GM12878 (cell line): Measurements from ENCODE around the gene MUSTN1. TPM values are rescaled to one million over a fixed set of nuclear protein-coding genes. Genes with fewer than 3 reads are reported as not detected.
A peak's percentile ranks its signal among the peaks of the same experiment; 100 is the strongest.

Source experiments
- ATAC-seq: fragments of 200-7000 bp; cut with Tn5 transposase; 3 replicates; pipeline ENCODE4 v1.9.1; 2020; ENCODE audit warnings: mild to moderate bottlenecking, moderate library complexity
- BruUV-seq: library from RNA; stranded (reverse); fragments of 400-500 nt; replicated peaks from 2 replicates; lab custom pipeline; 2021; lab: Mats Ljungman, UMichigan
- CTCF ChIA-PET: fragments of 300-600 bp; sonication (Branson Sonifier 250); formaldehyde crosslinking; extraction: SDS; loops from one replicate; lab custom pipeline; 2021; ENCODE audit warnings: inconsistent platforms; lab: Yijun Ruan, JAX
- POLR2A ChIA-PET: fragments of 350-600 bp; formaldehyde crosslinking; extraction: SDS; loops from one replicate; lab custom pipeline; 2021; ENCODE audit warnings: inconsistent platforms; lab: Charles Lee
- RAD21 ChIA-PET: fragments of 300-600 bp; sonication (Branson Sonifier 250); formaldehyde crosslinking; loops from one replicate; lab custom pipeline; 2023; ENCODE audit warnings: antibody characterized with exemption; ENCODE audit not compliant: unreplicated experiment; lab: Charles Lee
- SMC1A ChIA-PET: fragments of 300-600 bp; sonication (Branson Sonifier 250); formaldehyde crosslinking; loops from one replicate; lab custom pipeline; 2023; ENCODE audit not compliant: unreplicated experiment, uncharacterized antibody; lab: Charles Lee
- DNase-seq: peaks from one replicate; pipeline ENCODE4 v3.0.0-alpha.2; 2011; ENCODE audit warnings: low read depth, low spot score
- FAIRE-seq: peaks from 3 replicates; lab custom pipeline; 2011; peaks lifted over from hg19 to GRCh38; lab: Jason Lieb, UNC
- H2AFZ ChIP-seq: 2 replicates; pipeline ENCODE4 v1.6.0; 2011; ENCODE audit warnings: low read depth, low read length, control low read depth; ENCODE audit not compliant: control insufficient read depth
- H3K27ac ChIP-seq: 2 replicates; pipeline ENCODE4 v1.5.1; 2011; ENCODE audit warnings: control low read depth; ENCODE audit not compliant: control insufficient read depth, insufficient read depth
- H3K27me3 ChIP-seq, 2 experiments: replicated peaks in 1 of 2; 2 replicates each; pipeline versions ENCODE4 v1.6.0 to v1.6.1; 2011; ENCODE audit warnings: low read length in 1 of 2; ENCODE audit not compliant: control insufficient read depth in 2 of 2, insufficient read depth in 2 of 2
- H3K36me3 ChIP-seq, 2 experiments: 2 replicates each; pipeline ENCODE4 v1.5.1; 2011; ENCODE audit warnings: low read length in 1 of 2; ENCODE audit not compliant: control insufficient read depth in 2 of 2, insufficient read depth in 2 of 2
- H3K4me1 ChIP-seq: 2 replicates; pipeline ENCODE4 v1.6.1; 2011; ENCODE audit warnings: mild to moderate bottlenecking, low read length, moderate library complexity, mixed read lengths; ENCODE audit not compliant: control insufficient read depth, insufficient read depth
- H3K4me2 ChIP-seq: 2 replicates; pipeline ENCODE4 v1.6.0; 2011; ENCODE audit warnings: control low read depth; ENCODE audit not compliant: control insufficient read depth, insufficient read depth
- H3K4me3 ChIP-seq: fragments of 200-600 bp; sonication (generic); 2 replicates; pipeline ENCODE4 v1.5.1; 2016
- H3K79me2 ChIP-seq: 2 replicates; pipeline ENCODE4 v1.6.0; 2011; ENCODE audit warnings: low read length; ENCODE audit not compliant: control insufficient read depth, insufficient read depth
- H3K9ac ChIP-seq: 2 replicates; pipeline ENCODE4 v1.8.0; 2011; ENCODE audit warnings: low read length, control low read depth, mixed read lengths; ENCODE audit not compliant: control insufficient read depth, insufficient read depth
- H3K9me3 ChIP-seq: replicated peaks from 3 replicates; pipeline ENCODE4 v1.5.1; 2011; ENCODE audit warnings: mild to moderate bottlenecking, low read length; ENCODE audit not compliant: control insufficient read depth, insufficient read depth
- H4K20me1 ChIP-seq: 2 replicates; pipeline ENCODE4 v1.6.0; 2011; ENCODE audit not compliant: control insufficient read depth, insufficient read depth
- CEBPZ ChIP-seq: fragments of 150-350 bp; IDR thresholded peaks from 2 replicates; pipeline ENCODE4 v1.6.1; 2016; ENCODE audit warnings: low read depth, low read length
- CHD1 ChIP-seq: IDR thresholded peaks from 2 replicates; pipeline ENCODE4 v1.6.1; 2012; ENCODE audit warnings: low read depth, low read length, improper control_type of control experiment
- CREB1 ChIP-seq: IDR thresholded peaks from 2 replicates; pipeline ENCODE4 v1.6.1; 2012; ENCODE audit warnings: low read depth, mild to moderate bottlenecking, inconsistent platforms
- EGR1 ChIP-seq, 2 experiments: IDR thresholded peaks; 1 replicate in 1 of 2; 2 replicates in 1 of 2; pipeline ENCODE4 v1.6.1; 2011 to 2012; ENCODE audit warnings: low read depth in 2 of 2, low read length in 2 of 2, borderline replicate concordance in 1 of 2, mild to moderate bottlenecking in 1 of 2, moderate library complexity in 1 of 2
- EZH2 ChIP-seq: IDR thresholded peaks from 2 replicates; pipeline ENCODE4 v1.6.1; 2012; ENCODE audit warnings: low read depth, mild to moderate bottlenecking, control low read depth, inconsistent platforms, low read length, borderline replicate concordance; ENCODE audit not compliant: control insufficient read depth
- MAX ChIP-seq: IDR thresholded peaks from 2 replicates; pipeline ENCODE4 v1.6.1; 2012; ENCODE audit warnings: low read depth, low read length, improper control_type of control experiment
- NR2F1 ChIP-seq: fragments of 450-650 bp; conservative IDR thresholded peaks from 2 replicates; pipeline ENCODE4 v1.6.1; 2017; ENCODE audit warnings: mild to moderate bottlenecking
- POU2F2 ChIP-seq: IDR thresholded peaks from 3 replicates; pipeline ENCODE4 v1.6.1; 2011; ENCODE audit warnings: low read depth, mild to moderate bottlenecking, low read length, borderline replicate concordance
- PRDM15 ChIP-seq: fragments of 450-650 bp; formaldehyde crosslinking; IDR thresholded peaks from 2 replicates; pipeline ENCODE4 v1.4.0; 2020; ENCODE audit warnings: mild to moderate bottlenecking, moderate library complexity
- STAT1 ChIP-seq: fragments of 450-650 bp; conservative IDR thresholded peaks from 2 replicates; pipeline ENCODE4 v1.6.1; 2014; ENCODE audit warnings: antibody characterized with exemption, mild to moderate bottlenecking
- SUZ12 ChIP-seq: fragments of 200-600 bp; sonication (generic); IDR thresholded peaks from one replicate; pipeline ENCODE4 v1.6.1; 2018; ENCODE audit warnings: antibody characterized with exemption, mild to moderate bottlenecking; ENCODE audit not compliant: unreplicated experiment
- USF2 ChIP-seq: IDR thresholded peaks from 2 replicates; pipeline ENCODE4 v1.6.1; 2011; ENCODE audit warnings: low read depth, low read length, improper control_type of control experiment, borderline replicate concordance
- ZNF384 ChIP-seq: IDR thresholded peaks from 2 replicates; pipeline ENCODE4 v1.6.1; 2012; ENCODE audit warnings: low read depth, mild to moderate bottlenecking, low read length, improper control_type of control experiment, borderline replicate concordance
- WGBS: methylation state at CpG from one replicate; pipeline ENCODE4 v1.1.6; 2016; ENCODE audit warnings: low lambda C conversion rate; ENCODE audit not compliant: insufficient replicate concordance, insufficient coverage; ENCODE audit errors: missing lambda C conversion rate; 5-methylcytosine and 5-hydroxymethylcytosine counted together
- in situ Hi-C: fragments of 300-500 bp; cut with MboI; formaldehyde crosslinking; loops from 9 replicates; pipeline ENCODE4 v1.14.3; 2018; ENCODE audit warnings: mixed read lengths
- intact Hi-C: fragments of 100-400 bp; cut with micrococcal nuclease; formaldehyde crosslinking; loops from one replicate; pipeline ENCODE4 v1.14.2; 2022; ENCODE audit not compliant: unreplicated experiment
- polyA plus RNA-seq, 11 experiments: library from polyadenylated mRNA; depleted of rRNA in 4 of 11; unstranded in 6 of 11; stranded (reverse) in 5 of 11; fragments of >200 nt; fragmentation: Nextera tagmentation in 4 of 11; fragmentation: Illumina TruSeq in 1 of 11; extraction: Ambion mirVana in 4 of 11; extraction: Trizol in 1 of 11; gene quantifications; 1 replicate in 1 of 11; 2 replicates in 10 of 11; pipeline versions ENCODE4 v1.2.1 to v1.2.3, GENCODE V29; 2011 to 2016; ENCODE audit warnings: inconsistent platforms in 2 of 11, missing spikeins in 2 of 11, low read depth in 1 of 11
- total RNA-seq, 4 experiments: library from RNA; depleted of rRNA in 3 of 4; stranded (reverse); fragments of >200 nt in 3 of 4; fragmentation: Illumina TruSeq in 1 of 4; extraction: Trizol in 1 of 4; gene quantifications; 2 replicates each; pipeline versions ENCODE4 v1.2.1 to v1.2.3, GENCODE V29; 2013 to 2021

MUSTN1 gene
- total and polyA plus RNA-seq, 10 of the 15 experiments (the other 5 are each of a cell fraction or from before 2014, with no cell fraction given): 0.35 to 4.5 (median 1.2) TPM; not detected in 2

DNA sequence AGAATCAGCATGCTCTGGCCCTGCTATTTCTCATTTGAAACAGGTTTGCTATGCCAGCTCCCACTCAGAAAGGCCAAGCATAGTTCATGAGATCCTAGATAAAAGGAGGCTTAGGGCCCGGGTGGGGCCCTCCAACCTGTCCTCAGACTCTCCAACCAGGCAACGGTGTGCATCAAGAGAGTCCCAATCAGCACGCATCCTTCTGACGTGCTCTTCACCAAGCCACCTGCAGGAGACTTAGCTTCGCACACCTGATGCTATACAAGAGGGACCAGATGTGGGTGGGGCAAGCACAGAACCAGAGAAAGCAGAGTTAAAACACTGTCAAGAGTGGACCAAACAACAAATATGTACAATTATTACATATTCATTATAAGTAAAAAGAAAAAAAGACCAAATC, 45.2 kb upstream of the MUSTN1 start:
- Histone ChIP-seq H3K9me3 (no peaks in the 10 kb centered on the region; the same call in 2 of the 3 replicates), H3K36me3 (peaks cover 1 to 7% of the 10 kb centered on the region in 2 experiments; a peak in 2 of 4 replicates), H4K20me1 (no peaks in the 10 kb centered on the region), H3K27ac (no peak overlapping the region), H2AFZ (no peak overlapping the region), H3K27me3 (no peaks in the 10 kb centered on the region), H3K4me2 (peak overlapping the region; percentile 31), H3K79me2 (peaks cover 3% of the 10 kb centered on the region), H3K9ac (no peak overlapping the region), H3K4me1 (peaks cover 20% of the 10 kb centered on the region), H3K4me3 (no peak overlapping the region)
- ChIA-PET RAD21 (interaction anchor here (2.2 kb wide), 1 partner anchor 13 kb away, joined by 17 read pairs; no protein-coding TSS in a partner anchor), CTCF (interaction anchor here (0.6 to 4.8 kb wide), 2 partner anchors 13 to 54 kb away, joined by 4 to 28 read pairs; no protein-coding TSS in a partner anchor), POLR2A (interaction anchor here (2.5 kb wide), 1 partner anchor 12 kb away, joined by 8 read pairs; no protein-coding TSS in a partner anchor), SMC1A (interaction anchor here (0.7 to 3.3 kb wide), 6 partner anchors 13 to 57 kb away, joined by 3 to 25 read pairs (median 4); no protein-coding TSS in a partner anchor)
- intact Hi-C loops (no loop called here), in situ Hi-C loops (no loop called here)
- FAIRE-seq (no peak), ATAC-seq (peak; percentile 41), DNase-seq (no peak)
- 65% methylated on average over 5 of the region's 5 CpGs for WGBS
- BruUV-seq: no TSS peak
- TF ChIP-seq EZH2: no peak
- no peak for TF ChIP-seq ZNF384
- TF ChIP-seq CHD1: no peak
- no peak for TF ChIP-seq SUZ12
- no peak for TF ChIP-seq USF2
- TF ChIP-seq CREB1: no peak
- TF ChIP-seq CEBPZ: no peak
- TF ChIP-seq MAX: no peak
- TF ChIP-seq PRDM15 (CRISPR knock-in tag): no peak
- TF ChIP-seq EGR1 (IDR thresholded peaks at IDR 0.05; ENCODE audit: borderline replicate concordance in 1 of 2, low read depth in 2 of 2, low read length in 2 of 2): no peak
- no peak for TF ChIP-seq STAT1
- TF ChIP-seq POU2F2: no peak
- TF ChIP-seq NR2F1: no peak
